GM18507 (cell line): ENCODE results near the gene ITGBL1.

Source experiments
- DNase-seq: peaks from one replicate; pipeline ENCODE4 v3.0.0; 2011; ENCODE audit warnings: low read depth; ENCODE audit not compliant: insufficient read length; ENCODE audit errors: extremely low spot score
- FAIRE-seq: peaks from 2 replicates; lab custom pipeline; 2011; peaks lifted over from hg19 to GRCh38; lab: Jason Lieb, UNC

ITGBL1 gene

GRCh38 chr13:101452519-101453485, at the start of gene ITGBL1:
Gene ITGBL1 (plus strand): TSS chr13:101452675. CDS start chr13:101452834, 159 bp downstream.
- FAIRE-seq, result no peak
- DNase-seq, result no peak

DNA sequence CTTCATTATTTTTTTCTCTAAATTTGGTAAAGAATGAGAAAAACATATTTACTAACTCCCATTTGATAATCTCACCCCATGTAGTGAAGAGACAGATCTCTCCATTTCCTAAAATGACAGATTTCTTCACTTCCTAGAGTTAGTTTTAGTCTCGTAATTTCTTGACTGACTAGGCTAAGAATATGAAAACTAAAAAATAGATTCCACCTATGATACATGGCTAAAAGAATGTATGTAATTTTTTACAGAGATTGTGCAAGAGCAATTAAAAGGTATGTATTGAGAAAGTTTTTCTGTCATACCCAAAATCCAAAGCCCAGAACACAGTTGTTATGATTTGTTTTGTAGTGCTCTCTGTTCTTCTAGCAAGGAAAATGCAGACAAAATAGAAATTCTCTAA, 45.7 kb upstream of the ITGBL1 start:
- DNase-seq (no peak), FAIRE-seq (no peak)

- no peak for DNase-seq
- no peak for FAIRE-seq
Observed at GRCh38 chr13:101408154-101408553, 44.3 kb upstream of the ITGBL1 start.

GRCh38 chr13:101408992-101409656, 43.4 kb upstream of the ITGBL1 start:
- no peak for FAIRE-seq
- DNase-seq, result no peak

GRCh38 chr13:101412076-101412475, 40.4 kb upstream of the ITGBL1 start:
- FAIRE-seq, result no peak
- no peak for DNase-seq

- DNase-seq, result no peak
- no peak for FAIRE-seq
Observed at GRCh38 chr13:101415358-101416174, 36.9 kb upstream of the ITGBL1 start.

DNA sequence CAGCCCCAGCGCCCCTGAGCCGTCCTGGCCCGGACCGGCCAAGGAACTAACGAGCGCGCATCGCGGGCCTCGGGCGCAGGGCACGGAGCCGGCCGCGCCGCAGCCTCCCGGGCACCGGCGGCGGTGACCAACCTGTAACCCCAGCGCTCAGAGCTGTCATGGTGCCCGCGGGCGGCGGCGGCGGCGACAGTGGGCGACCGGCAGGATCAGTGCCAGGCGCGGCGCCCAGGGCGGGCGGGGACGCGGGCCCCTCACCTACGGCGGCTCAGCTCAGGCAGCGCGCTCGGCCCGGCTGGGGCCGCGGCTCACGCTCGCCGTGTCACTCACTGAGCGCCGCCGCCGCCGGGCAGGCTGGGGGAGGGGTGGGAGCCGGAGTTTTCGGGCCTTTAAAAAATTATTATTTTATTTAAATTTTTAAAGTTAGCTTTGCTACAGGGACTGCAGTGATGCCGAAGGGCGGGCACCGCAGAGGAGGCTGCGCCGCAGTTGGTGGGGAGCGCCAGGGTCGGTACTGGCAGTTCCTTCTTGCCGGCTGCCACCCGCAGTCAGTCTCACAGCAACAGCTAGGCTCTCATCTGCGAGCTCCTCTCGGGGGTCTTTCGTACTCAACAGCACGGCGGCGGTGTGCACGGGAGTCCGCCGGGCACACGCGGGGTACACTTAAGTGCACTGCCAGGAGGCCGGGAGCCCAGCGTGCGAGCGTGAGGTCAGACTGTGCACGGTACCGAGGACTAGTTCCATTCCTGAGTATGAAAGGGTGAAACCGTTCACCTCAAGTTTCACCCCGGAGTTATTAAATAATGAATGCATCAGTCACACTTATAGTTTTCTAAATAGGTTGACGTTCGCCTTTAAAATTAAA, 36.1 kb upstream of the ITGBL1 start, which contains the start of gene NALCN:
NALCN (minus strand) TSS at position 328 of the 862 bp plus-strand sequence. CDS start 17,382 bp downstream, outside the sequence.
- FAIRE-seq (no peak), DNase-seq (no peak)

DNA sequence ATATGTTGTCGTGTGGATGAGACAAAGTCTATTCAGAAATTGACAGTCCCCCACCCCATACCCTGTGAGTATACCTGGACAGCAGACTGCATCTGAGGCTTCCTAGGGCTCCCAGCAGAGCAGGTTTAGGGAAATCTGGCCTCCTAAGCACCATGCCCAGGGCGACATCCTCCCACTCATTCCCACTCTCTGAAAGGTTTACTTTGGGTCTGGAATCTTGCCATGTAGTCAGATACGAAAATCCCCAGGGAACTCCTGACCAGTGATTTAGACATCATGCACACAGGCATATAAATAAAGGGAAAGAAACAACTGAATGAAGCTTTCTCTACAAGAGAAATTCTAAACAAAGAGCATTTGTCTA, 35.5 kb upstream of the ITGBL1 start:
- FAIRE-seq (no peak), DNase-seq (no peak)

- FAIRE-seq, result no peak
- no peak for DNase-seq
Observed at GRCh38 chr13:101417501-101417900, 35.0 kb upstream of the ITGBL1 start.

- no peak for DNase-seq
- no peak for FAIRE-seq
Observed at GRCh38 chr13:101423872-101424271, 28.6 kb upstream of the ITGBL1 start.

- DNase-seq (no peak), FAIRE-seq (no peak)
Observed at GRCh38 chr13:101424381-101425155, 27.9 kb upstream of the ITGBL1 start.

DNA sequence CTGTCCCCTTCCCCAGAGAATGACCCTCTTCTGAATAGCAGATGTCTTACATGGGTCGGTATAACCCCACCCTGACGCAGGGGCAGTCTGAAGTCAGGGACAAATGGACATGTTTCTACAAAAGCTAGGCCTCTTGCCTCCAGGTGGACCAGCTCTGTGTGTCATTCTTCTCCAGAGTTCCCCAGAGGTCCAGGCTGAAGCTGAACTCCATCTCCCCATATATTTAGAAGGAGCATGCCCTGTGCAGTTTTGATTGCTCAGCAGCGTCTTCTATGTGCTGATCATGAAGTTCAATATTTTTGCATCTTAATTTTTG, 27.4 kb upstream of the ITGBL1 start:
- FAIRE-seq, result no peak
- no peak for DNase-seq

DNA sequence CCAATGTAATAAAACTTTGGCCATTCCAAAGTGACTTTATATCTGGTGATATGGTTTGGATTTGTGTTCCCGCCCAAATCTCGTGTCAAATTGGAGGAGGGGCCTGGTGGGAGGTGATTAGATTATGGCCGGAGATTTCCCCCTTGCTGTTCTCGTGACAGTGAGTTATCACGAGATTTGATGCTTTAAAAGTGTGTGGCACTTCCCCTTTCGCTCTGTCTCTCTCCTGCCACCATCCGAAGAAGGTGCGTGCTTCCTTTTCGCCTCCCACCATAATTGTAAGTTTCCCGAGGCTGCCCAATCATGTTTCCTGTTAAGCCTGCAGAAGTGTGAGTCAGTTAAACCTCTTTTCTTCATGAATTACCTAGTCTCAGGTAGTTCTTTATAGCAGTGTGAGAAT, 26.9 kb upstream of the ITGBL1 start:
- DNase-seq (no peak), FAIRE-seq (no peak)

- DNase-seq (no peak), FAIRE-seq (no peak)
Observed at GRCh38 chr13:101429733-101430132, 22.7 kb upstream of the ITGBL1 start.

DNA sequence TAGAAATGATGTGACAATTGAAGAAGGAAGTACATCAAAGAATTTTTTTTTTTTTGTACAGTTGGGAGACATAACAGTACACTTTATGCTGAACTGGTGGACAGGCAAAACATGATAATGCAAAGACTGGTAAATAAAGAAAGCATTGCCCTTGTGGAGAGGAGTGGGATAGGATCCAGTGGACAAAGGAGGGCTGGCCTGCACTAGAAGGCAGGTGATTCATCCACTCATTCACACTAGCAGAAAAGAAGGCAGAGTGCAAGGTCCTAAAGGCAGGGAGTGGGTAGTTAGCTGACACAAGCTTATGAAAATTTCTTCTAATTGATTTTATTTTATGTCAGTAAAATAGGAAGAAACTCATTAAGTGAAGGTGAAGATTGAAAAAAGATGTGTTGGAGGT, 18.6 kb upstream of the ITGBL1 start:
- FAIRE-seq (no peak), DNase-seq (no peak)

DNA sequence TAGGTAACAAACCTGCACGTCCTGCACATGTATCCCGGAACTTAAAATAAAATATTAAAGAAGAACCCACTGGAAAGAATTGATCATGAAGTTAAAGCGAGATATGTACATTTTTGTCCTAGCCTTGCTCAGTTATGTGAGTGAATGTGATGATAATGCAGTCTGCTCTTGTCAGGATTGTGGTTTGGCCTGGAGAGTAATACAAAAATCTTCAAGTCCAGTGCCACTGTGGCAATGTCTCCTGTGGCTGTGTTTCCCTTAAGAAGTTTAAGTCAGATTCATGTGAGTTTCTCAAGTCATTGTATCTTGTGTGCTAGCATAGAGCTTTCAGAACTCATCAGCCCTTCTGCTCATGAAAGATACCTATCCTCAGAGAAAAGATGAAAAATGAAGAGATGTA, 18.0 kb upstream of the ITGBL1 start:
- DNase-seq, result no peak
- no peak for FAIRE-seq

DNA sequence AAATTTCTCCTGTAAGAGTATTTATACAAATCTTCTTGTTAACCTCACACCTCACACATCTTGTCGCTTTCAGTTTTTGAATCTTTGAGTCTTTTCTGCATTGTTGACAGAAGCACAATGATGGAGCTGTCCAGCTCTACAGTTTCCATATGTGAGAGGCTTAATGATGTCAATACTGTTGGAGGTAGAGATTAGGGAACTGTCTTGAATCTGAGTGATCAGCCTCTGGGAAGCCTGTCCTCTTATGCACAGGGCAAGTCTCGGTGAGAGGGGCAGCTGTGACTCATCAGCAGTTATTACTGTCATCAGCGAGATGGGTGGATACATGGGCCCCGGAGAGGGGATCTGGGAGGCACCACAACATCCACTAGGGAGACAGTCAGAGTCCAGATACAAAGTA, 4.6 kb upstream of the ITGBL1 start:
- DNase-seq (no peak), FAIRE-seq (no peak)
